HepG2 (cell line): ENCODE results near the gene TPRX1. TPM values are rescaled to one million over a fixed set of nuclear protein-coding genes. Genes with fewer than 3 reads are reported as not detected.

ENCODE experiments used
- ARNT2 ChIP-seq: sonication (generic); formaldehyde crosslinking; IDR thresholded peaks from 2 replicates; pipeline ENCODE4 v1.8.0; 2022; ENCODE audit warnings: mild to moderate bottlenecking, low read depth, missing genetic modification reagents, moderate library complexity
- ATF2 ChIP-seq: sonication (generic); formaldehyde crosslinking; IDR thresholded peaks from 2 replicates; pipeline ENCODE4 v1.4.0; 2020; ENCODE audit warnings: missing genetic modification reagents
- BRCA1 ChIP-seq: sonication (generic); formaldehyde crosslinking; IDR thresholded peaks from 2 replicates; pipeline ENCODE4 v1.4.0; 2020; ENCODE audit warnings: missing genetic modification reagents
- FOXO1 ChIP-seq: sonication (generic); formaldehyde crosslinking; IDR thresholded peaks from 2 replicates; pipeline ENCODE4 v1.4.0; 2020; ENCODE audit warnings: missing genetic modification reagents
- KDM2A ChIP-seq: sonication (generic); formaldehyde crosslinking; IDR thresholded peaks from 2 replicates; pipeline ENCODE4 v1.4.0; 2020; ENCODE audit warnings: low read depth, missing genetic modification reagents, borderline replicate concordance
- NR3C1 ChIP-seq: sonication (generic); formaldehyde crosslinking; IDR thresholded peaks from 2 replicates; pipeline ENCODE4 v1.4.0; 2020; ENCODE audit warnings: missing genetic modification reagents
- NRL ChIP-seq: sonication (generic); formaldehyde crosslinking; IDR thresholded peaks from 2 replicates; pipeline ENCODE4 v1.5.0; 2020; ENCODE audit warnings: missing genetic modification reagents, mild to moderate bottlenecking, moderate library complexity, borderline replicate concordance
- PHB2 ChIP-seq: fragments of 450-650 bp; IDR thresholded peaks from 2 replicates; pipeline ENCODE4 v1.6.1; 2018; ENCODE audit not compliant: partially characterized antibody
- RBM22 ChIP-seq: fragments of 200-400 bp; formaldehyde crosslinking; optimal IDR thresholded peaks from 2 replicates; pipeline ENCODE3; 2017; ENCODE audit warnings: mild to moderate bottlenecking, low read length, moderate library complexity
- REXO4 ChIP-seq: sonication (generic); formaldehyde crosslinking; IDR thresholded peaks from 2 replicates; pipeline ENCODE4 v1.8.0; 2022; ENCODE audit warnings: missing genetic modification reagents, mild to moderate bottlenecking, borderline replicate concordance
- UBTF ChIP-seq: sonication (generic); formaldehyde crosslinking; IDR thresholded peaks from 2 replicates; pipeline ENCODE4 v1.4.0; 2020; ENCODE audit warnings: mild to moderate bottlenecking, missing genetic modification reagents
- ZBTB14 ChIP-seq: sonication (generic); formaldehyde crosslinking; IDR thresholded peaks from 2 replicates; pipeline ENCODE4 v1.4.0; 2020; ENCODE audit warnings: missing genetic modification reagents
- ZNF101 ChIP-seq: sonication (generic); formaldehyde crosslinking; IDR thresholded peaks from 2 replicates; pipeline ENCODE4 v1.4.0; 2020; ENCODE audit warnings: mild to moderate bottlenecking, low read depth, missing genetic modification reagents, borderline replicate concordance
- ZNF281 ChIP-seq: sonication (generic); formaldehyde crosslinking; IDR thresholded peaks from 2 replicates; pipeline ENCODE4 v1.4.0; 2020; ENCODE audit warnings: missing genetic modification reagents, borderline replicate concordance
- ZNF296 ChIP-seq: sonication (generic); formaldehyde crosslinking; conservative IDR thresholded peaks from 2 replicates; pipeline ENCODE4 v1.5.0; 2020; ENCODE audit warnings: mild to moderate bottlenecking, missing genetic modification reagents
- ZNF703 ChIP-seq: sonication (generic); formaldehyde crosslinking; IDR thresholded peaks from 2 replicates; pipeline ENCODE4 v1.5.1; 2020; ENCODE audit warnings: missing genetic modification reagents, mild to moderate bottlenecking, moderate library complexity, borderline replicate concordance
- ZSCAN29 ChIP-seq: sonication (generic); formaldehyde crosslinking; conservative IDR thresholded peaks from 2 replicates; pipeline ENCODE4 v1.4.0; 2020; ENCODE audit warnings: mild to moderate bottlenecking, missing genetic modification reagents
- ZUFSP ChIP-seq: sonication (generic); formaldehyde crosslinking; IDR thresholded peaks from 2 replicates; pipeline ENCODE4 v1.9.0; 2021; ENCODE audit warnings: missing genetic modification reagents, mild to moderate bottlenecking, borderline replicate concordance
- polyA plus RNA-seq, 8 experiments: library from polyadenylated mRNA; depleted of rRNA in 3 of 8; stranded (reverse) in 7 of 8; unstranded in 1 of 8; fragments of >200 nt; fragmentation: Illumina TruSeq in 4 of 8; extraction: Trizol in 4 of 8; gene quantifications; 2 replicates each; pipeline versions ENCODE4 v1.2.1 to v1.2.3, GENCODE V29; 2011 to 2016; ENCODE audit warnings: low read depth in 4 of 8, missing spikeins in 1 of 8, mixed read lengths in 1 of 8; ENCODE audit not compliant: insufficient read depth in 1 of 8
- total RNA-seq, 5 experiments: library from RNA; depleted of rRNA; stranded (reverse); fragments of >200 nt; fragmentation: Illumina TruSeq; extraction: Trizol; gene quantifications; 2 replicates each; pipeline ENCODE4 v1.2.3, GENCODE V29; 2016; ENCODE audit warnings: low read depth in 1 of 5

The TPRX1 gene
- total and polyA plus RNA-seq, 2 of the 13 experiments (the other 11 are each of a cell fraction or from before 2014, with no cell fraction given), result not detected

- no peak for TF ChIP-seq ZNF281
- peak; percentile 73; the same call in 1 of the 2 replicates for TF ChIP-seq REXO4 (CRISPR knock-in tag)
- TF ChIP-seq ARNT2 (CRISPR knock-in tag), result 0 out of 2 replicates have a peak, but pooled peaks have one; percentile 20
- no peak for TF ChIP-seq BRCA1 (CRISPR knock-in tag)
- TF ChIP-seq ZBTB14 (CRISPR knock-in tag), result peak; percentile 25; the same call in 1 of the 2 replicates
- peak; percentile 57; the same call in 1 of the 2 replicates for TF ChIP-seq NRL
- TF ChIP-seq ZNF101 (CRISPR knock-in tag), result no peak
- TF ChIP-seq ZNF703, result no peak
- no peak; the same call in 1 of the 2 replicates for TF ChIP-seq FOXO1
- TF ChIP-seq PHB2, result no peak
- TF ChIP-seq RBM22, result no peak
- TF ChIP-seq ZSCAN29 (CRISPR knock-in tag), result 0 out of 2 replicates have a peak, but pooled peaks have one; percentile 66
- TF ChIP-seq UBTF (CRISPR knock-in tag), result peak; percentile 36
- TF ChIP-seq ZUFSP (CRISPR knock-in tag), result no peak
- peak; percentile 92 for TF ChIP-seq KDM2A (CRISPR knock-in tag)
- TF ChIP-seq ZNF296 (CRISPR knock-in tag), result no peak
- TF ChIP-seq ATF2 (CRISPR knock-in tag), result no peak; the same call in 1 of the 2 replicates
- TF ChIP-seq NR3C1, result no peak
Measured at GRCh38 chr19:47778049-47778953, 26.1 kb downstream of the TPRX1 start, which contains the start of gene SELENOW (continued).
